ENCODE measurements around the gene SPACA7.

Gene SPACA7

GRCh38 chr13:112467236-112467635 lies 91.1 kb downstream of the SPACA7 start:
- no peak for DNase-seq

GRCh38 chr13:112468069-112468468 lies 91.9 kb downstream of the SPACA7 start:
- DNase-seq = no peak

- DNase-seq = no peak
These were observed 93.1 kb downstream of the SPACA7 start for GRCh38 chr13:112469071-112469745.

GRCh38 chr13:112473818-112474217 lies 97.7 kb downstream of the SPACA7 start:
- DNase-seq = no peak

- no peak for DNase-seq
These were observed 98.7 kb downstream of the SPACA7 start for GRCh38 chr13:112474869-112475268.

GRCh38 chr13:112475889-112476288 lies 99.7 kb downstream of the SPACA7 start:
- no peak for DNase-seq

GRCh38 chr13:112477070-112477619 lies 101.0 kb downstream of the SPACA7 start:
- no peak for DNase-seq

- no peak for DNase-seq
These were observed 103.2 kb downstream of the SPACA7 start for GRCh38 chr13:112479389-112479788.

- no peak for DNase-seq
These were observed 105.3 kb downstream of the SPACA7 start for GRCh38 chr13:112481458-112481857.

- DNase-seq = no peak
These were observed 107.1 kb downstream of the SPACA7 start for GRCh38 chr13:112483299-112483698.
